Stimulated activated CD8-positive, alpha-beta memory T cell treated with anti-CD3 and anti-CD28 coated beads, Interleukin-15, amount 100 ng/mL, for 4 hours (primary cell): ENCODE measurements around the gene C20orf144.
A peak's percentile ranks its signal among the peaks of the same experiment; 100 is the strongest.

Source experiments
- DNase-seq, 2 donors: peaks; one replicate each; pipeline ENCODE4 v3.0.0-alpha.2; 2020; ENCODE audit warnings: low read depth in 2 of 2

Gene C20orf144

GRCh38 chr20:33650111-33650752 is 11.9 kb upstream of the C20orf144 start:
- DNase-seq, result no peak

GRCh38 chr20:33650753-33651561 is 11.2 kb upstream of the C20orf144 start:
- no peak for DNase-seq

GRCh38 chr20:33651562-33652048 is 10.5 kb upstream of the C20orf144 start:
- no peak for DNase-seq

GRCh38 chr20:33653218-33653899 is 8.8 kb upstream of the C20orf144 start:
- no peak for DNase-seq

GRCh38 chr20:33653900-33654596 is 8.1 kb upstream of the C20orf144 start:
- DNase-seq, result no peak

GRCh38 chr20:33654680-33655161 is 7.4 kb upstream of the C20orf144 start:
- no peak for DNase-seq

- DNase-seq, result no peak
Measured at GRCh38 chr20:33655164-33655563, 7.0 kb upstream of the C20orf144 start.

- no peak for DNase-seq
Measured at GRCh38 chr20:33656010-33656782, 5.9 kb upstream of the C20orf144 start.

- DNase-seq, result no peak
Measured at GRCh38 chr20:33656783-33657703, 5.1 kb upstream of the C20orf144 start.

GRCh38 chr20:33657704-33658095 is 4.4 kb upstream of the C20orf144 start:
- no peak for DNase-seq

- no peak for DNase-seq
Measured at GRCh38 chr20:33658510-33658909, 3.6 kb upstream of the C20orf144 start.

GRCh38 chr20:33658929-33659328 is 3.2 kb upstream of the C20orf144 start:
- DNase-seq, result no peak

GRCh38 chr20:33659341-33660034 is 2.6 kb upstream of the C20orf144 start:
- no peak for DNase-seq

GRCh38 chr20:33660035-33660684 is 2.0 kb upstream of the C20orf144 start:
- no peak for DNase-seq

- no peak for DNase-seq
Measured at GRCh38 chr20:33660685-33661058, 1.5 kb upstream of the C20orf144 start.

GRCh38 chr20:33663161-33664084 is 1.3 kb downstream of the C20orf144 start:
- DNase-seq, result peak; percentile 54 to 68

- DNase-seq, result no peak
Measured at GRCh38 chr20:33664085-33664761, 2.1 kb downstream of the C20orf144 start.
